GM06990 (cell line): ENCODE data around the gene COL27A1.

Experiments used
- DNase-seq: peaks from one replicate; pipeline ENCODE4 v3.0.0-alpha.2; 2011; ENCODE audit not compliant: insufficient read length; ENCODE audit errors: extremely low read depth
- H3K27me3 ChIP-seq: replicated peaks from 2 replicates; pipeline ENCODE4 v1.6.0; 2011; ENCODE audit warnings: low read length; ENCODE audit not compliant: control insufficient read depth, insufficient read depth
- H3K36me3 ChIP-seq: 2 replicates; pipeline ENCODE4 v1.5.1; 2011; ENCODE audit warnings: low read length; ENCODE audit not compliant: control insufficient read depth, insufficient read depth
- H3K4me3 ChIP-seq: replicated peaks from 2 replicates; pipeline ENCODE4 v1.5.1; 2011; ENCODE audit warnings: low read depth, mild to moderate bottlenecking, control low read depth, low read length
- TF ChIP-seq, protein P1 (sequence below): IDR thresholded peaks from 2 replicates; pipeline ENCODE4 v1.5.1; 2011; ENCODE audit warnings: low read length, control low read depth, mild to moderate bottlenecking, inconsistent platforms; ENCODE audit not compliant: insufficient read depth, poor library complexity, severe bottlenecking

The COL27A1 gene

DNA sequence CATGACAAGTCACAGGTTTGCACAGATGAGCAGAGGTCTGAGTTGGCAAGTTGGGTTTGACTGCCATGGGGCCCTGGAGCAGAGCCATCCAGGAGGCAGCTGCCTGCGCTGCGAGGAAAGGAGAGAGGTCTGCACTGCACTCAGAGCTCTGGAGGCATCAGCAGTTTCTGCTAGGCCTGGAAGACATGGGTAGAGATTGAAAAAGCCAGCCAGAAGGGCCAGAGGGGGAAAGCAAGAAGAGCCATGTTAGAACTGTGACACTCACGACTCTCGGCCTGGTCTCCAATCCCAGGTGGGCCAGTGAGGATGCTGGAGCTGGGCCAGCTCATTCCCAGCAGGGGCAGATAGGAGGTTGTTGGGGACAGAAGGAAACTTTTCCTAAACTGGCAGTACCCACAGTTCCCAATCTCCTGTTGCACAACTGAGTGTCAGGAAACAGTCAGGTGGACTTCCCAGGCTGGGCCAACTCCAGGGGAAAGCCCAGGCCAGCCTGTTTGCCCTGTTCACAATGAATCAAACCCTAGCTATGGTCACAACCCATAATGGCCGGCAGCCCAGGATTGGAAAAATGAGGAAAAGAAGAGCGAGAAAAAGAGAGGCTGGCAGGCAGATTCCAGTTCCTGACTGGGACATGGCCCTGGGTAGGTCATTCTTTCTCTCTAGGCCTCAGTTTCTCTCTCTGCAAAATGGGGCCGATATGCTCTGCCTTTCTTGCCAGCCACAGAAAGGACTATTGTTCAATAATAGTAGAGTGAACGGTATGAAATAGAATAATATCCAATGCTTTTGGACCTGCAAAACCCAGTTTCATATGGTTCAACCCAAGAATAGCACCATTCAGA, 159.8 kb downstream of the COL27A1 start:
- Histone ChIP-seq H3K27me3 (no peaks in the 10 kb centered on the region; the same call in 1 of the 2 replicates), H3K36me3 (no peaks in the 10 kb centered on the region), H3K4me3 (no peak overlapping the region)
- DNase-seq: no peak
- TF ChIP-seq, protein P1, sequence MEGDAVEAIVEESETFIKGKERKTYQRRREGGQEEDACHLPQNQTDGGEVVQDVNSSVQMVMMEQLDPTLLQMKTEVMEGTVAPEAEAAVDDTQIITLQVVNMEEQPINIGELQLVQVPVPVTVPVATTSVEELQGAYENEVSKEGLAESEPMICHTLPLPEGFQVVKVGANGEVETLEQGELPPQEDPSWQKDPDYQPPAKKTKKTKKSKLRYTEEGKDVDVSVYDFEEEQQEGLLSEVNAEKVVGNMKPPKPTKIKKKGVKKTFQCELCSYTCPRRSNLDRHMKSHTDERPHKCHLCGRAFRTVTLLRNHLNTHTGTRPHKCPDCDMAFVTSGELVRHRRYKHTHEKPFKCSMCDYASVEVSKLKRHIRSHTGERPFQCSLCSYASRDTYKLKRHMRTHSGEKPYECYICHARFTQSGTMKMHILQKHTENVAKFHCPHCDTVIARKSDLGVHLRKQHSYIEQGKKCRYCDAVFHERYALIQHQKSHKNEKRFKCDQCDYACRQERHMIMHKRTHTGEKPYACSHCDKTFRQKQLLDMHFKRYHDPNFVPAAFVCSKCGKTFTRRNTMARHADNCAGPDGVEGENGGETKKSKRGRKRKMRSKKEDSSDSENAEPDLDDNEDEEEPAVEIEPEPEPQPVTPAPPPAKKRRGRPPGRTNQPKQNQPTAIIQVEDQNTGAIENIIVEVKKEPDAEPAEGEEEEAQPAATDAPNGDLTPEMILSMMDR: no peak

DNA sequence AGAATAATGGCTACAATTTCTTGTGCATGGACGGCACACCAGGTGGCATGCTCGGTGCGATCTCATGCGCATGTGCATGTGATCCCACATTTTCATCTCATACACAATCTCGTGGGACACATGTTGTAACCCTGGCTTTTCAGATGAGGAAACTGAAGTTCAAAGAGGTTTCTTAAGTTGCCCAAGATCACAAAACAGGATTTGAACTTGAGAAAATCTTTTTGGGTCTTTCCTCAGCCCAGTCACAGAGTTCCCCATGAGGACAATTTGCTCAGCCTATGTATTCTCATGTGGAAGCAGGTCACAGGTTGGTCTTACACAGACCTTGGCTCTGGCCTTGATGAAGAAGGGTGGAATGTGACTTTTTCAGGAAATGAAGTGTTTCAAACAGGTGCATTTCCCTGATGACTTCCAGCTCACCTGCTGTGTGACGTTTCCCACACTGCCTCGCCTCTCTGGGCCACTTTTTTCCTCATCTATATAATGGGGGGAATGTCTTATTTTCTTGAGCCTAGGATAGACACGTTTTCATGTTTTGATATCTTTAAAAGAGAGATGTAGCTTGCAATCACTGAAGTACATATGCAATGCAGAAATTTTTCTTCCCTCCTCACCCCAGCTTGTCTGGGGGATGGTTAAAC, 160.5 kb downstream of the COL27A1 start:
- H3K36me3 ChIP-seq: no peaks in the 10 kb centered on the region
- no peaks in the 10 kb centered on the region; the same call in 1 of the 2 replicates for H3K27me3 ChIP-seq
- no peak for DNase-seq
- TF ChIP-seq, protein P1: no peak
- no peak overlapping the region for H3K4me3 ChIP-seq

DNA sequence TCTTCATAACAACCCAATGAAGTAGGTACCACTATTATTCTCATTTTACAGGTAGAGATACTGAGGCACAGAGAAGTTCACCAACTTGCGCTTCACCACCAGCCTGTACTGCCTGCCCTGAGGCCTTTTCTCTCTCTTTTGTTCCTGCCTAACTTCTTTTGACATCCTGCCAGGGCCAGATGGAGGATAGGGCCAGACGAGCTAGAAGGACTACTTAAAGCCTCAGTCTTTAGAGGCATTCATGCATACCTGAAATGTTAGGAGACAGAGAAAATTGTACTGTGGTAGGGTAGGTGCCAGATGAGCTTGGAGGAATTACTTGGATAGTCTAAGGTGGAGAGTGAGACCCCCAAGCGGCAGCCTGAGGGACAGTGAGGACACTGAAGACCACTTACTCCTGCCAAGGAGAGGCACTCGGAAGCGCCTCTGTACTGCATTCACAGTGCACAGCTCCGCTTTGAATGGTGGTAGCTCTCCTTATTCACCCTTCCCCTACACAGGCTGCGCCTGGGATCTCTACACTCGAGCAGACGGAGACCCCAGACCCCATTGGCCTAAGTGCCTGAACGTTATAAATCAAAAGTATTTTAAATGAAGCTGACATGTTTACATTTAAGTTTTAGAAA, 161.4 kb downstream of the COL27A1 start:
- TF ChIP-seq, protein P1: no peak
- no peaks in the 10 kb centered on the region for H3K36me3 ChIP-seq
- DNase-seq: no peak
- H3K27me3 ChIP-seq: no peaks in the 10 kb centered on the region; the same call in 1 of the 2 replicates
- H3K4me3 ChIP-seq: no peak overlapping the region

DNA sequence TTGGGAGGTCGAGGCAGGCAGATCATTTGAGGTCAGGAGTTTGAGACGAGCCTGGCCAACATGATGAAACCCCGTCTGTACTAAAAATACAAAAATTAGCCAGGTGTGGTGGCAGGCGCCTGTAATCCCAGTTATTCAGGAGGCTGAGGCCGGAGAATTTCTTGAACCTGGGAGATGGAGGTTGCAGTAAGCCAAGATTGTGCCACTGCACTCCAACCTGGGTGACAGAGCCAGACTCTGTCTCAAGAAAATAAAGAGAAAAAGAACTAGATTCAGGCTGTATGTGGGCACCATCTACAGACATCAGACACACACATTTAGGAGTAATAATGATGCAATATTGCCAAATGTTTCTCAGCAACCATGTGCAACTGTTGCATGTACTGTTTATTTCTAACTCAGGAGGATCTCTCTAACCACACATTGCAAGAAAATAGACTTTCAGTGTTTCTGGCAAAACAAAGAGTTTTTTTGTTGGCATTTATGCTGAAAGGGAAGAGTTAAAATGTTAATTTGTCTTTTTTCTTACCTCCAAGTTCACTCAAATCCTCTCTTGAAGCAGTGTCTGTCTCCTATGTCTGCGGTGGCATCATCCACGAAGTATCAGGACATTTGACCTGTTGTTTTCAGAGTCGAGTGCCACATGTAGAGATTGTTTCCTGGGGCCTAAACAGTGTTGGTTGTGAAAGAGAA, 162.5 kb downstream of the COL27A1 start:
- TF ChIP-seq, protein P1: no peak
- no peaks in the 10 kb centered on the region; the same call in 1 of the 2 replicates for H3K27me3 ChIP-seq
- no peak for DNase-seq
- H3K36me3 ChIP-seq: no peaks in the 10 kb centered on the region
- no peak overlapping the region for H3K4me3 ChIP-seq

DNA sequence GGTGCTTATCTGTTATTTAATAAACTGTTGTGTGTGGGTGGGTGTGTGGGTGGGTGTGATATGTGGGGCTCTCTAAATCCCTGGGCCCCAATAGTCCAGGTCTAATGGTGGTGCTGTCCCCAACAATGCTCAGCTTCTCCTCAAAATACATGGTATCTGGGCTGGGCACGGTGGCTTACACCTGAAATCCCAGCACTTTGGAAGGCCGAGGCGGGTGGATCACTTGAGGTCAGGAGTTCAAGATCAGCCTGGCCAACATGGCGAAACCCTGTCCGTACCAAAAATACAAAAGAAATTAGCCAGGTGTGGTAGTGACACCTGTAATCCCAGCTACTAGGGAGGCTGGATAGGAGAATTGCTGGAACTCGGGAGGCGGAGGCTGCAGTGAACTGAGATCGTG, 163.1 kb downstream of the COL27A1 start:
- TF ChIP-seq, protein P1: no peak
- Histone ChIP-seq H3K4me3 (no peak overlapping the region), H3K27me3 (no peaks in the 10 kb centered on the region; the same call in 1 of the 2 replicates), H3K36me3 (no peaks in the 10 kb centered on the region)
- no peak for DNase-seq
